SK-N-SH treated with all-trans-retinoic acid at 6 μM for 48 hours (cell line): ENCODE results near the gene COL4A2.

Experiments used
- CREB5 ChIP-seq: fragments of 250-450 bp; sonication (Bioruptor Pico); IDR thresholded peaks from 2 replicates; pipeline ENCODE4 v1.5.1; 2020; ENCODE audit warnings: low read depth, mild to moderate bottlenecking, moderate library complexity
- PATZ1 ChIP-seq: fragments of 250-450 bp; sonication (Bioruptor Pico); IDR thresholded peaks from 2 replicates; pipeline ENCODE4 v1.8.0; 2020; ENCODE audit warnings: mild to moderate bottlenecking, moderate library complexity, borderline replicate concordance
- ZC3H10 ChIP-seq: fragments of 250-450 bp; sonication (Bioruptor Pico); IDR thresholded peaks from 2 replicates; pipeline ENCODE4 v1.5.1; 2021; ENCODE audit warnings: mild to moderate bottlenecking, moderate library complexity
- ZFP3 ChIP-seq: fragments of 250-450 bp; sonication (Bioruptor Pico); IDR thresholded peaks from 2 replicates; pipeline ENCODE4 v1.5.0; 2020; ENCODE audit warnings: mild to moderate bottlenecking, moderate library complexity
- ZNF565 ChIP-seq: fragments of 450-650 bp; formaldehyde crosslinking; conservative IDR thresholded peaks from 2 replicates; pipeline ENCODE4 v1.5.0; 2020; ENCODE audit warnings: low read depth, mild to moderate bottlenecking, moderate library complexity
- ZNF8 ChIP-seq: fragments of 450-650 bp; formaldehyde crosslinking; IDR thresholded peaks from 2 replicates; pipeline ENCODE4 v1.5.0; 2020; ENCODE audit warnings: mild to moderate bottlenecking, moderate library complexity

- TF ChIP-seq CREB5, result no peak
- TF ChIP-seq ZNF565, result no peak
- no peak for TF ChIP-seq ZNF8 (CRISPR knock-in tag)
- TF ChIP-seq ZFP3 (CRISPR knock-in tag), result no peak
- TF ChIP-seq ZC3H10 (CRISPR knock-in tag), result no peak
- TF ChIP-seq PATZ1 (CRISPR knock-in tag), result no peak
Measured at GRCh38 chr13:110305949-110306339, 1.1 kb upstream of the COL4A2 start.
